GM21528 (cell line): ENCODE measurements around the gene CLDN2.

Experiments
- ATAC-seq: cut with Tn5 transposase; IDR thresholded peaks from one replicate; pipeline ENCODE4 v1.9.1; 2021; ENCODE audit warnings: mild to moderate bottlenecking, moderate library complexity; ENCODE audit not compliant: unreplicated experiment, low FRiP score

CLDN2 gene

GRCh38 chrX:106917830-106918500 is 2.2 kb upstream of the CLDN2 start:
- ATAC-seq, result no peak

GRCh38 chrX:106921637-106922036 is 1.4 kb downstream of the CLDN2 start:
- ATAC-seq, result no peak

- ATAC-seq, result no peak
Measured at GRCh38 chrX:106927023-106927422, 6.8 kb downstream of the CLDN2 start.

- no peak for ATAC-seq
Measured at GRCh38 chrX:106927700-106928099, 7.5 kb downstream of the CLDN2 start.

- ATAC-seq, result no peak
Measured at GRCh38 chrX:106928227-106928626, 8.0 kb downstream of the CLDN2 start.

- no peak for ATAC-seq
Measured at GRCh38 chrX:106931831-106932491, 11.8 kb downstream of the CLDN2 start.

GRCh38 chrX:106932492-106932923 is 12.3 kb downstream of the CLDN2 start:
- no peak for ATAC-seq

GRCh38 chrX:106932960-106933537 is 12.8 kb downstream of the CLDN2 start:
- no peak for ATAC-seq

GRCh38 chrX:106933538-106933961 is 13.3 kb downstream of the CLDN2 start:
- ATAC-seq, result no peak

- ATAC-seq, result no peak
Measured at GRCh38 chrX:106935175-106935574, 15.0 kb downstream of the CLDN2 start.

- ATAC-seq, result no peak
Measured at GRCh38 chrX:106936246-106936645, 16.0 kb downstream of the CLDN2 start.

- ATAC-seq, result no peak
Measured at GRCh38 chrX:106939566-106939965, 19.4 kb downstream of the CLDN2 start.

GRCh38 chrX:106940068-106940467 is 19.9 kb downstream of the CLDN2 start:
- no peak for ATAC-seq

- no peak for ATAC-seq
Measured at GRCh38 chrX:106946464-106946863, 26.3 kb downstream of the CLDN2 start.

- ATAC-seq, result no peak
Measured at GRCh38 chrX:106948641-106949040, 28.4 kb downstream of the CLDN2 start.

- ATAC-seq, result no peak
Measured at GRCh38 chrX:106949366-106949765, 29.2 kb downstream of the CLDN2 start.

- no peak for ATAC-seq
Measured at GRCh38 chrX:106950381-106950780, 30.2 kb downstream of the CLDN2 start.

GRCh38 chrX:106951230-106951629 is 31.0 kb downstream of the CLDN2 start:
- no peak for ATAC-seq

- ATAC-seq, result no peak
Measured at GRCh38 chrX:106952089-106952488, 31.9 kb downstream of the CLDN2 start.

GRCh38 chrX:106952538-106952937 is 32.3 kb downstream of the CLDN2 start:
- ATAC-seq, result no peak

GRCh38 chrX:106952988-106953387 is 32.8 kb downstream of the CLDN2 start:
- ATAC-seq, result no peak

GRCh38 chrX:106954041-106954440 is 33.8 kb downstream of the CLDN2 start:
- ATAC-seq, result no peak
